ENCODE measurements around the gene NDUFS8.

DNA sequence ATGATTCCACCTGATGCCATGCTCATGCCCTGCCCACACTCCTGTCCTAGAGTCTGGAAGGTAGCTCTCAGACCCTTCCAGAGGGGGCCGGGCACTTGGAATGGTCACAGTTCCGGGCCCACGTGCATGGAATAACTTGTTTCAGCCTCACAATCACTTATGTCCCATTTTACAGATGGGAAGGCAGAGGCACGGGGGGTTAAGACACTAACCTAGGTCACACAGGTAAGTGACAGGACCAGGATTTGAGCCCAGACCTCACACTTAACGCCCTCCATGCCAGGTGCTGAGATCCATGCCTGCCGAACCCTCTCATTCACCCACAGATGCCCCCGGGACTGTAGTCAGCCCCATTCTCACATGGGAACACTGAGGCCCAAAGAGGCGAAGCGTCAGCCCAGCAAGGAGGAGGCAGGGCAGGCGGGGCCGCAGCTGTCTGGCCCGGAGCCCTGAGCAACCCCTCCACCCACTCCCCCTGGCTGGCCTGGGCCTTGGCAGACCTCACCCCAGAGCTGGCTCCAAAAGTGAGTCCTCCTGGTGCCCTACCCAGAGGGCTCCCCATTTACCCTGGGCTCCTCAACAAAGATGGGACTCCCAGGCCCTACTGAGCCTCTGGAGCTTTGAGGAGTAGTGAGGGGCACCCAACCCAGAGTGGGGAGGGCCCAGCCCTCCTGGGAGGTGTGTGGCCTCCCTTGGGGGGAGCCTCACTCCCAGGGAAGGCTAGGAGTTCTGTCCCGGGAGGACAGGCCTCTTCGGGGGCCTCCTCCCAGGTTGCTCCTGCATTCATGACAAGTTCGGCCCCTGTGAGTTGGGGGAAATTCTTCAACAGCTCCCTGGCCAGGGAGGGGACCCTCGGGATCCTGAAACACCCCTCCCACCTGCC is 22.7 kb upstream of the NDUFS8 start:
- TF ChIP-seq EZH2 (IDR thresholded peaks at IDR 0.05; ENCODE audit: insufficient read depth, poor library complexity, severe bottlenecking): no peak
- no peak for TF ChIP-seq EZH2phosphoT487 (IDR thresholded peaks at IDR 0.05; ENCODE audit: insufficient read depth, low read depth)
